OCI-LY7 (cell line): ENCODE results near the gene DUSP22.

Experiments
- CTCF ChIP-seq: fragments of 200-600 bp; sonication (generic); conservative IDR thresholded peaks from 2 replicates; pipeline ENCODE4 v1.5.1; 2014; ENCODE audit warnings: mild to moderate bottlenecking, antibody characterized with exemption, low read length, moderate library complexity, mixed read lengths
- EZH2phosphoT487 ChIP-seq: fragments of 200-600 bp; sonication (generic); IDR thresholded peaks from 2 replicates; pipeline ENCODE4 v1.6.1; 2018; ENCODE audit warnings: low read depth, borderline replicate concordance, mild to moderate bottlenecking, mixed run types, antibody characterized with exemption, low read length, moderate library complexity, mixed read lengths

DNA sequence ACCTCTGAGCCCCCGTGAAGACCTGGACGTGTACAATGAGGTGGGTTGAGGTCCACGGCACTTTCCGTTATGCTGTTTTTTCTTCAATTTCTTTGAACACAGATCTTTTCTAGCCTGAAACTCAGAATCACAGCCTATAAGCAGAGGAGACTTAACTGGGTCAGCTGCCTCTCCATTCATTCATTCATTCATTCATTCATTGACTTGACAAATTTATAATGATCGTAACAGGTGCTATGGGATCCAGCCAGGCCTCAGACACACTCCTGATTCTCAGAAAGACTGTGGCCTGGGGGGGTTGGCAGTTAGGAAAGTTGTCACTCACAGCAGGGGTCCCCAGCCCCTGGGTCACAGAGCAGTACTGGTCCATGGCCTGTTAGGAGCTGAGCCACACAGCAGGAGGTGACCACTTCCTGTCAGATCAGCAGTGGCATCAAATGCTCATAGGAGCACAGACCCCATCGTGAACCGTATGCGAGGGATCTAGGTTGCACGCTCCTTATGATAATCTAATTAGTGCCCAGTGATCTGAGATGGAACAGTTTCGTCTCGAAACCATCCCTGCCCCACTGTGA is 60.7 kb downstream of the DUSP22 start:
- TF ChIP-seq CTCF (no peak), EZH2phosphoT487 (no peak)
